Lung (tissue), 12 donors: ENCODE data around the gene SLC9A9. TPM values are rescaled to one million over a fixed set of nuclear protein-coding genes. Genes with fewer than 3 reads are reported as not detected.

Experiments used
- ATAC-seq: fragments of 200-7000 bp; cut with Tn5 transposase; one replicate; pipeline ENCODE4 v1.9.1; 2020; ENCODE audit warnings: moderate number of reproducible peaks; ENCODE audit not compliant: insufficient read depth, low FRiP score
- DNase-seq, 3 donors: peaks; one replicate each; pipeline ENCODE4 v3.0.0-alpha.2; 2013 to 2017
- H3K27ac ChIP-seq, 2 donors: one replicate each; pipeline ENCODE4 v1.5.1; 2013; ENCODE audit warnings: mild to moderate bottlenecking in 2 of 2, moderate library complexity in 2 of 2, control low read depth in 1 of 2, inconsistent platforms in 1 of 2, low read depth in 1 of 2, low read length in 1 of 2
- H3K27me3 ChIP-seq, 3 donors: one replicate each; pipeline ENCODE4 v1.5.1; 2013; ENCODE audit warnings: low read length in 2 of 3; ENCODE audit not compliant: control insufficient read depth in 3 of 3, insufficient read depth in 3 of 3
- H3K36me3 ChIP-seq, 4 donors: one replicate each; pipeline ENCODE4 v1.5.1; 2013; ENCODE audit warnings: low read length in 4 of 4, mild to moderate bottlenecking in 1 of 4, moderate library complexity in 1 of 4; ENCODE audit not compliant: control insufficient read depth in 4 of 4, insufficient read depth in 4 of 4
- H3K4me1 ChIP-seq, 5 donors: one replicate each; pipeline ENCODE4 v1.5.1; 2013; ENCODE audit warnings: low read length in 5 of 5, mild to moderate bottlenecking in 2 of 5, moderate library complexity in 1 of 5; ENCODE audit not compliant: control insufficient read depth in 5 of 5, insufficient read depth in 5 of 5
- H3K4me3 ChIP-seq: one replicate; pipeline ENCODE4 v1.5.1; 2013; ENCODE audit warnings: mild to moderate bottlenecking, control low read depth, moderate library complexity
- H3K9ac ChIP-seq, 2 donors: one replicate each; pipeline ENCODE4 v1.5.1; 2013; ENCODE audit warnings: low read length in 2 of 2, control low read depth in 1 of 2; ENCODE audit not compliant: insufficient read depth in 1 of 2
- H3K9me3 ChIP-seq, 4 donors: one replicate each; pipeline ENCODE4 v1.5.1; 2013; ENCODE audit warnings: low read length in 3 of 4, mild to moderate bottlenecking in 1 of 4, moderate library complexity in 1 of 4; ENCODE audit not compliant: control insufficient read depth in 4 of 4, insufficient read depth in 3 of 4
- CTCF ChIP-seq: IDR thresholded peaks from 2 replicates; pipeline ENCODE4 v1.5.1; 2012; ENCODE audit warnings: mild to moderate bottlenecking; ENCODE audit errors: control extremely low read depth, extremely low read depth
- WGBS, 2 donors: extraction: QIAGEN DNeasy Blood & Tissue Kit; methylation state at CpG; one replicate each; pipeline ENCODE4 v1.1.7; 2013; 5-methylcytosine and 5-hydroxymethylcytosine counted together
- polyA plus RNA-seq, 2 donors: library from polyadenylated mRNA; stranded (reverse); fragments of 200-250 nt; gene quantifications; one replicate each; pipeline ENCODE4 v1.2.1, GENCODE V29; 2013
- total RNA-seq, 2 donors: library from RNA; depleted of rRNA in 1 of 2; stranded (reverse); fragments of >200 nt in 1 of 2; gene quantifications; one replicate each; pipeline ENCODE4 v1.2.1, GENCODE V29; 2014 to 2021
- donor health status: control.
- donor health status: control.
- donor health status: Bipolar disorder and iron deficiency.
- donor health status: healthy.
- donor health status: DM: yes; HTN: yes; CAD: no.

Gene SLC9A9
- total and polyA plus RNA-seq, 4 donors = 2.2 to 66.3 (median 8.2) TPM

GRCh38 chr3:143827425-143827824 is 20.8 kb downstream of the SLC9A9 start:
- DNase-seq = peak in 1 of 3 donors; percentile 37
- WGBS, 2 donors = 71 to 81% methylated on average over 2 of the region's 2 CpGs
- H3K9ac ChIP-seq = no peak overlapping the region
- peaks cover 0 to 8% (median 2%) of the 10 kb centered on the region in 5 donors for H3K4me1 ChIP-seq
- no peak for TF ChIP-seq CTCF
- no peaks in the 10 kb centered on the region for H3K27me3 ChIP-seq
- H3K9me3 ChIP-seq = no peaks in the 10 kb centered on the region
- no peak overlapping the region for H3K27ac ChIP-seq
- peaks cover 0 to 2% (median 0%) of the 10 kb centered on the region in 4 donors for H3K36me3 ChIP-seq
- H3K4me3 ChIP-seq = no peak overlapping the region
- no peak for ATAC-seq

- 18 to 22% methylated on average over 1 of the region's 1 CpG for WGBS, 2 donors
- H3K4me1 ChIP-seq = peaks cover 0 to 10% (median 2%) of the 10 kb centered on the region in 5 donors
Measured at GRCh38 chr3:143826296-143826695, 22.0 kb downstream of the SLC9A9 start.

GRCh38 chr3:143825513-143825912 is 22.8 kb downstream of the SLC9A9 start:
- WGBS, 2 donors = 19 to 35% methylated on average over 3 of the region's 3 CpGs
- DNase-seq (peak in 1 of 3 donors; percentile 53), ATAC-seq (no peak)
- TF ChIP-seq CTCF = no peak
- Histone ChIP-seq H3K4me3 (no peak overlapping the region), H3K36me3 (peaks cover 0 to 2% (median 0%) of the 10 kb centered on the region in 4 donors), H3K27ac (no peak overlapping the region), H3K4me1 (peaks cover 0 to 12% (median 4%) of the 10 kb centered on the region in 5 donors), H3K9me3 (peaks cover 0 to 2% (median 0%) of the 10 kb centered on the region in 4 donors), H3K27me3 (no peaks in the 10 kb centered on the region), H3K9ac (no peak overlapping the region)

More at GRCh38 chr3:143826296-143826695, 22.0 kb downstream of the SLC9A9 start:
- H3K9ac ChIP-seq = no peak overlapping the region
- peaks cover 0 to 2% (median 0%) of the 10 kb centered on the region in 4 donors for H3K36me3 ChIP-seq
- ATAC-seq = no peak
- peaks cover 0 to 2% (median 0%) of the 10 kb centered on the region in 4 donors for H3K9me3 ChIP-seq
- no peak for TF ChIP-seq CTCF
- DNase-seq = no peak
- H3K27ac ChIP-seq = no peak overlapping the region
- no peak overlapping the region for H3K4me3 ChIP-seq
- no peaks in the 10 kb centered on the region for H3K27me3 ChIP-seq
